PC-9 (cell line): Measurements from ENCODE around the gene SH3BP5L.

Experiments used
- CTCF ChIP-seq: fragments of 200-600 bp; sonication (generic); conservative IDR thresholded peaks from 2 replicates; pipeline ENCODE4 v1.6.1; 2017; ENCODE audit warnings: mixed run types, antibody characterized with exemption, mild to moderate bottlenecking, moderate library complexity
- EZH2 ChIP-seq: fragments of 200-600 bp; sonication (generic); IDR thresholded peaks from 2 replicates; pipeline ENCODE4 v1.8.0; 2017; ENCODE audit warnings: antibody characterized with exemption, low read depth

GRCh38 chr1:248808876-248809275 is 16.8 kb downstream of the SH3BP5L start:
- TF ChIP-seq CTCF (no peak), EZH2 (no peak)
